Mucosa of rectum (tissue), 2 donors: Measurements from ENCODE around the gene TEX9.
"Not testable (repeated sequence)": the region's sequence is repeated elsewhere in the genome, so short reads cannot be mapped to it uniquely, and the experiment has no call there.

Source experiments
- H3K27ac ChIP-seq, 2 donors: one replicate each; pipeline ENCODE4 v1.7.0; 2013; ENCODE audit warnings: inconsistent platforms in 2 of 2, low read depth in 2 of 2, low read length in 2 of 2
- H3K27me3 ChIP-seq, 2 donors: one replicate each; pipeline ENCODE4 v1.7.0; 2013; ENCODE audit warnings: low read length in 2 of 2; ENCODE audit not compliant: control insufficient read depth in 2 of 2, insufficient read depth in 2 of 2
- H3K36me3 ChIP-seq, 2 donors: one replicate each; pipeline ENCODE4 v1.7.0; 2013; ENCODE audit warnings: low read length in 2 of 2; ENCODE audit not compliant: control insufficient read depth in 2 of 2, insufficient read depth in 2 of 2
- H3K4me1 ChIP-seq, 2 donors: one replicate each; pipeline ENCODE4 v1.7.0; 2013; ENCODE audit warnings: low read length in 2 of 2, mild to moderate bottlenecking in 1 of 2; ENCODE audit not compliant: control insufficient read depth in 2 of 2, insufficient read depth in 2 of 2
- H3K4me3 ChIP-seq, 2 donors: one replicate each; pipeline ENCODE4 v1.7.0; 2013; ENCODE audit warnings: low read length in 2 of 2
- H3K9ac ChIP-seq, 2 donors: one replicate each; pipeline ENCODE4 v1.7.0; 2013; ENCODE audit warnings: low read length in 2 of 2, low read depth in 1 of 2, mild to moderate bottlenecking in 1 of 2
- H3K9me3 ChIP-seq, 2 donors: one replicate each; pipeline ENCODE4 v1.7.0; 2013; ENCODE audit warnings: low read length in 2 of 2; ENCODE audit not compliant: control insufficient read depth in 2 of 2
- donor health status: healthy.
- donor health status: Normal muscosa, but diverticular disease.

The TEX9 gene

DNA sequence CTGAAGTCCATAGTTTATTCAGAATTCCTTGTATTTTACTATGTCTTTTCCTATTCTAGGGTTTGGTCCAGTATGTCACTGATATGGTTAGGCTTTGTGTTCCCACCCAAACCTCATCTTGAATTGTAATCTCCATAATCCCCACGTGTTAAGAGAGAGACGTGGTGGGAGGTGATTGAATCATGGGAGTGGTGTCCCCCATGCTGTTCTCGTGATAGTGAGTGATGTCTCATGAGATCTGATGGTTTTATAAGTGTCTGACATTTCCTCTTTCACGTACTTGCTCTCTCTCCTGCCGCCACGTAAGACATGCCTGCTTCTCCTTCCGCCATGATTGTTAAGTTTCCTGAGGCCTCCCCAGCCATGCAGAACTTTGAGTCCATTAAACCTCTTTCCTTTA lies 6.6 kb upstream of the TEX9 start:
- Histone ChIP-seq H3K27me3 (no peaks in the 10 kb centered on the region), H3K4me1 (no peaks in the 10 kb centered on the region), H3K9ac (no peak overlapping the region), H3K9me3 (no peaks in the 10 kb centered on the region), H3K36me3 (no peaks in the 10 kb centered on the region), H3K27ac (no peak overlapping the region), H3K4me3 (no peak overlapping the region)

DNA sequence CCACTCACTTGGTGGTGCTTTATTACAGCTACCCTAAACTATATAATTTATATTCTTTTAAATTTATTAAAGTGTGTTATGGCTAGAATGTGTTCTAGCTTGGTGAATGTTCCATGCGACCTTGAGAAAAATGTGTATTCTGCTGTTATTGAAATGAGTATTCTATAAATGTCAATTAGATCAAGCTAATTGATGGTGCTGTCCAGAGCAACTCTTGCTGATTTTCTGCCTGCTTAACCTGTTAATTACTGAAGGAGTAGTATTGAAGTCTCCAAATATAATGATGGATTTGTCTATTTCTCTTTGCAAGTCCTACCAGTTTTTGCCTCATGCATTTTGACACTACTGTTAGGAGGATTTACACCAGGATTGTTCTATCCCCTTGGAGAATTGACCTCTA lies 3.2 kb upstream of the TEX9 start:
- Histone ChIP-seq H3K27me3 (no peaks in the 10 kb centered on the region), H3K36me3 (no peaks in the 10 kb centered on the region), H3K27ac (no peak overlapping the region), H3K9ac (no peak overlapping the region), H3K4me1 (peaks cover 3 to 5% of the 10 kb centered on the region in 2 donors), H3K4me3 (no peak overlapping the region), H3K9me3 (no peaks in the 10 kb centered on the region)

DNA sequence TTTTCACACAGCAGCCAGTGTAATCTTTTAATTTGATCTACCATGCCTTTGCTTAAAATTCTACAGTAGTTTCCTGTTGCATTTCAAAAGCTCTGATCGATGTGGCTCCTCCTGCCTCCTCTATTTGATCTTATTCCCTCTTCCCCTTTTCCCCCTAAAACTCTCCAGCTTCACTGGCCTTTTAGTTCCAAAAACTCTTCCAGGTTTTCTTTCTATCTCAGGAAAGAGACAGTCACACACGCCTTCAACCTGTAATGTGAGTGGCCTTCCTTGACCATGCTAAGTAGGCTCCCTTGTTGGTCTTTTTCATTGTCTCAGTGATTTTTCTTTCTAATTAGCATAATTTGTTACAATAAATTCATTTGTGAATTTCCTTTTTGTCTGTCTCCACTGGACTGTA lies 985 bp downstream of the TEX9 start:
- H3K27me3 ChIP-seq: no peaks in the 10 kb centered on the region
- H3K4me3 ChIP-seq: peak overlapping the region; percentile 86 to 97
- H3K4me1 ChIP-seq: peaks cover 3 to 5% of the 10 kb centered on the region in 2 donors
- H3K36me3 ChIP-seq: no peaks in the 10 kb centered on the region
- no peaks in the 10 kb centered on the region for H3K9me3 ChIP-seq
- H3K9ac ChIP-seq: no peak overlapping the region
- no peak overlapping the region for H3K27ac ChIP-seq

DNA sequence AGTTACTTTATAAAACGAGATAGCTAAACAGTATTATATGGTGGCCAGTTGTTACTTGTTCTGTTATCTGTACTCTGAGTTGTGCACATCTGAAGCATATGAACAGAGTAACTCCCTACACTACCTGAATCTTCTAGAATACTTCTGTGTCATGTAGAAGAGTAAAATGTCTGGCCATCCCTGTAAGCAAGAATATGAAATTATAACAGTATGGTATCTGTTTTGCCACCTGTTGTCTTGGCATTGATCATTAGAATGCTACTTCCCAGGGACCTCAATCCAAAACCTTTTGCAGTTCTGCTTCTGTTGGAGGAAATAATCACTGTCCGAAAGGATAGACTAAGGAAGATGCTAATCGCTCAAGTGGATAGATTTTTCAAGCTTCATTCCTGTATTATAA lies 1.9 kb downstream of the TEX9 start:
- no peaks in the 10 kb centered on the region for H3K27me3 ChIP-seq
- H3K27ac ChIP-seq: no peak overlapping the region
- H3K4me3 ChIP-seq: peak overlapping the region in 1 of 2 donors; percentile 22
- peaks cover 3 to 5% of the 10 kb centered on the region in 2 donors for H3K4me1 ChIP-seq
- H3K9me3 ChIP-seq: no peaks in the 10 kb centered on the region
- no peak overlapping the region for H3K9ac ChIP-seq
- no peaks in the 10 kb centered on the region for H3K36me3 ChIP-seq

DNA sequence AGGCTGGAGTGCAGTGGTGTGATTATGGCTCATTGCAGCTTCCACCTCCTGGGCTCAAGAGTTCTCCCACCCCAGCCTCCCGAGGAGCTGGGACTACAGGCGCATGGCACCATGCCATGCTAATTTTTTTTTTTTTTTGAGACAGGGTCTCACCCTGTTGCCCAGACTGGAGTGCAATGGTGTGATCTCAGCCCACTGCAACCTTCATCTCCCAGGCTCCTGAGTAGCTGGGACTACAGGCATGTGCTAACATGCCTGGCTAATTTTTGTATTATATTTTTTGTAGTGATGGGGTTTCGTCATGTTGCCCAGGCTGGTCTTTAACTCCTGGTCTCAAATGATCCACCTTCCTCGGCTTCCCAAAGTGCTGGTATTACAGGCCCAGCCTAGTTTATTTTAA lies 4.0 kb downstream of the TEX9 start:
- no peak overlapping the region for H3K4me3 ChIP-seq
- H3K9me3 ChIP-seq: no peaks in the 10 kb centered on the region
- H3K27me3 ChIP-seq: no peaks in the 10 kb centered on the region
- peaks cover 3 to 5% of the 10 kb centered on the region in 2 donors for H3K4me1 ChIP-seq
- H3K27ac ChIP-seq: no peak overlapping the region
- no peaks in the 10 kb centered on the region for H3K36me3 ChIP-seq
- H3K9ac ChIP-seq: no peak overlapping the region

DNA sequence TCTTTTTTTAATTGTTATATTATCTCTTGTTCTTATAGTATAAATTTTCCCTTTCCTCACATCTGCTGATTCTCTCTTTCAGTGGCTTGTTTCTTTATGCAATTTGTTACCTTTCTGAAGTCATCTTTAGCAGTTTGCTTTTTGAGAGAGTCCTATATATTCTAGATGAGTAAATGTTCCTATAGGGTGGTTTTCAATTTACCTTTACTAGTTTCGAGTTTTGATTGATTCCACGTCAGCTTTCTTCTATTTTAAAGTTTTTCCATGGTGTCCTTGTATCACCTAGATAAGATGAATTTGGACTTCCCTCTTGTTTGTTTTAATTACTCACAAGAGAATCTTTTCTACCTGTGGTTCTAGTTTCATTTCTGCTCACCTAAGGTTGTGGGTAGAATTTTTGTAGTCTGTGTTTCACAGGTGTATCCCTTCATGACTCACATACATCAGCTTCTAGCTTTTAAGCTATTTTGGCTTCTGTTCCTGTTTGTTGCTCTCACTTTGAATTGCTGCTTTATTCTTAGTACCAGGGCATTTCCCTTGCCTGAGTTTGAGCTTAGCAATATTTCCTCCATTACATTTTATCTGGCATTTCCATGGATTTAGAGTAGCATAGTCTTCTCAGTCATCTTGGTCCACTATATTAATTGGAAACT lies 6.4 kb downstream of the TEX9 start:
- no peak overlapping the region for H3K27ac ChIP-seq
- H3K27me3 ChIP-seq: no peaks in the 10 kb centered on the region
- H3K4me3 ChIP-seq: no peak overlapping the region
- no peaks in the 10 kb centered on the region for H3K36me3 ChIP-seq
- no peak overlapping the region for H3K9ac ChIP-seq
- no peaks in the 10 kb centered on the region for H3K9me3 ChIP-seq
- no peaks in the 10 kb centered on the region for H3K4me1 ChIP-seq

DNA sequence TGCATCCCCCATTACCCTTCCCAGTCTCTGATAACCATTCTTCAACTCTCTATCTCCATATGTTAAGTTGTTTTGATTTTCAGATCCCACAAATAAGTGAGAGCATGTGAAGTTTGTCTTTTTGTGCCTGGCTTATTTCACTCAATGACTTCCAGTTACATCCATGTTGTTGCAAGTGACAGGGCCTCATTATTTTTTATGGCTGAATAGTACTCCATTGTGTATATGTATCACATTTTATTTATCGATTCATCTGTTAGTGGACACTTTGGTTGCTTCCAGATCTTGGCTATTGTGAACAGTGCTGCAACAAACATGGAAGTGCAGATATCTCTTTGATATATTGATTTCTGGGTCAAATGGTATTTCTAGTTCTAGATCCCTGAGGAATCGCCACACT lies 9.5 kb downstream of the TEX9 start:
- H3K9me3 ChIP-seq, H3K4me3 ChIP-seq, H3K36me3 ChIP-seq, H3K27ac ChIP-seq, H3K9ac ChIP-seq, H3K4me1 ChIP-seq, H3K27me3 ChIP-seq: not testable (repeated sequence)

DNA sequence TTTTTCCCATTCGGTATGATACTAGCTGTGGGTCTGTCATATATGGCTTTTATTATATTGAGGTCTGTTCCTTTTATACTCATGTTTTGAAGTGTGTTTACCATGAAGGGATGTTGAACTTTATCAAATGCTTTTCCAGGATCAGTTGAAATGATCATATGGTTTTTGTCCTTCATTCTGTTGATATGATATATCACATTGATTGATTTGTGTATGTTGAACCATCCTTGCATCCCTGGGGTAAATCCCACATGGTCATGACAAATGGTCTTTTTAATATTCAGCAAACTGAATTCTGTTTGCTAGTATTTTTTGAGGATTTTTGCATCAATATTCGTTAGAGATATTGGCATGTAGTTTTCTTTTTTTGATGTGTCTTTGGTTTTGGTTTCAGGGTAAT lies 12.6 kb downstream of the TEX9 start:
- not testable (repeated sequence) for H3K27ac ChIP-seq, H3K36me3 ChIP-seq, H3K9ac ChIP-seq, H3K4me1 ChIP-seq, H3K27me3 ChIP-seq, H3K4me3 ChIP-seq, H3K9me3 ChIP-seq

DNA sequence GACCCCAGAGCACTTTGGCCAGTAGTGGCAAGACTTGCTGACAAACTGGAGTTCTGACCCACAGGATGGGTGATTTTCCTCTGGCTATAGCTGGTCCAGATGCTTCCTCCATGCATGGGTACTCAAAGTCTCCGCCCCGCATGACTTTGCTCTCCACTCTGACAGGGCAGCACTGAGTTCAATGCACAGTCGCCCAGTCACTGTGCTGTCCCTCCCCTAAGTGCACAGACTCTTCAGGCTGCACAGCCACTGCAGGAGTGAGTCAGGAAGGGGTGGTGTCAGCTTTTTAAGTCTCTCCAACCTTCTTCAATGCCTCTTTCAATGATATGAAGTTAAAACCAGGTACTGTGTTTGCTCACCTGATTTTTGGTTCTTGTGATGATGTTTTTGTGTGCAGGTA lies 17.8 kb downstream of the TEX9 start:
- H3K9ac ChIP-seq: no peak overlapping the region
- no peaks in the 10 kb centered on the region for H3K9me3 ChIP-seq
- H3K4me1 ChIP-seq: no peaks in the 10 kb centered on the region
- no peaks in the 10 kb centered on the region for H3K27me3 ChIP-seq
- no peaks in the 10 kb centered on the region for H3K36me3 ChIP-seq
- no peak overlapping the region for H3K4me3 ChIP-seq
- no peak overlapping the region for H3K27ac ChIP-seq

DNA sequence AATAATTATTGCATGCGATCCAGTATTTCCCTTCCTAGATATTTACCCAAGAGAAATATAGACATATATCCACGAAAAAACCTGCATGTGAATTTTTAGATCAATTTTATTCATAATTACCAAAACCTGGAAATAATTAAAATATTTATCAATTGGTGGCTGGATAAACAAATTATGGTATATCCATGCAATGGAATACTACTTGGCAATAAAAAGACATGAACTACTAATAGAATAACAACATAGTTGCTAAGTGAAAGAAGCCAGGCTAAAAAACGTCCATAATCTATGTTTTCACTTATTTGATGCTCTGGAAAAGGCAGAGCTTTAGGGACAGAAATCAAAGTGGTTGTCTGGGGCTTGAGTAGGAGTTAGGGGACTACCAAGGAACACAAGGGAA lies 20.7 kb downstream of the TEX9 start:
- Histone ChIP-seq H3K4me3 (no peak overlapping the region), H3K4me1 (no peaks in the 10 kb centered on the region), H3K36me3 (no peaks in the 10 kb centered on the region), H3K9me3 (no peaks in the 10 kb centered on the region), H3K27ac (no peak overlapping the region), H3K27me3 (no peaks in the 10 kb centered on the region), H3K9ac (no peak overlapping the region)

DNA sequence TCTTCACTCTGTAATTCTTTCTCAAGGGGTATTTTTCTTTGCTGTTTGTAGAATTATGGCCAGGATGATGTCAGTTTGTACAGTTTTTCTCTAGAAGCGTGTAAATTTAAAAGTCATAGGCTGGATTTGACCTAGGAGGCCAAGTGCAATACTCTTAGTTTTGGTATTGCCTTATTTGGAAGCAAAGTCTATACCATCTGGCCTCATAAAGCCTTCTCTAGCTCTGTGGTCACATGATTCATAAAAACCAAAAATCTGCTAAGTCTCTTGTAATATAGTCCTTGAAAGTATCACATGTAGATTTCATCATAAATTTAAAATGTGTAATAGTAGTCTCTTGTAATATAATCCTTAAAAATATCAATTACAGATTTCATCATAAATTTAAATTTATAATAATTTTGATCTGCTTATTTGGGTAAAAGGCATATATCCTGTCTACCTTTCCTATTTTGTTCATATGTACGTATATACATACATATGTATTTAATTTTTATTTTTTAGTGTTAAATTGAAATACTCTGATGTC lies 25.6 kb downstream of the TEX9 start:
- H3K27ac ChIP-seq: no peak overlapping the region

More for the DNA sequence above, 25.6 kb downstream of the TEX9 start:
- Histone ChIP-seq H3K4me3 (no peak overlapping the region), H3K27me3 (no peaks in the 10 kb centered on the region), H3K36me3 (no peaks in the 10 kb centered on the region), H3K9me3 (no peaks in the 10 kb centered on the region), H3K9ac (no peak overlapping the region), H3K4me1 (no peaks in the 10 kb centered on the region)
